Neural progenitor cell (in vitro differentiated cells): ENCODE measurements around the gene TNP2. TPM values are rescaled to one million over a fixed set of nuclear protein-coding genes. Genes with fewer than 3 reads are reported as not detected.
A peak's percentile ranks its signal among the peaks of the same experiment; 100 is the strongest.

Experiments used
- DNase-seq: peaks from one replicate; pipeline ENCODE4 v3.0.0-alpha.2; 2016; ENCODE audit warnings: low spot score
- H2AFZ ChIP-seq: fragments of 200-600 bp; sonication (generic); replicated peaks from 2 replicates; pipeline ENCODE4 v1.6.1; 2016; ENCODE audit warnings: antibody characterized with exemption
- H3F3A ChIP-seq: fragments of 200-600 bp; sonication (generic); 2 replicates; pipeline ENCODE4 v1.6.1; 2016; ENCODE audit warnings: antibody characterized with exemption, low read depth
- H3K27ac ChIP-seq: fragments of 200-600 bp; sonication (generic); 2 replicates; pipeline ENCODE4 v1.5.1; 2016; ENCODE audit warnings: mild to moderate bottlenecking
- H3K27me3 ChIP-seq: fragments of 200-600 bp; sonication (generic); 2 replicates; pipeline ENCODE4 v1.6.1; 2016; ENCODE audit warnings: mild to moderate bottlenecking, moderate library complexity
- H3K36me3 ChIP-seq: fragments of 200-600 bp; sonication (generic); 2 replicates; pipeline ENCODE4 v1.5.1; 2016
- H3K4me1 ChIP-seq: fragments of 200-600 bp; sonication (generic); 2 replicates; pipeline ENCODE4 v1.6.1; 2016; ENCODE audit warnings: mixed run types
- H3K4me2 ChIP-seq: fragments of 200-600 bp; sonication (generic); 2 replicates; pipeline ENCODE4 v1.6.1; 2016
- H3K4me3 ChIP-seq: fragments of 200-600 bp; sonication (generic); 2 replicates; pipeline ENCODE4 v1.5.1; 2016
- H3K79me2 ChIP-seq: fragments of 200-600 bp; sonication (generic); 2 replicates; pipeline ENCODE4 v1.6.1; 2016; ENCODE audit warnings: low read depth
- H3K9ac ChIP-seq: fragments of 200-600 bp; sonication (generic); 2 replicates; pipeline ENCODE4 v1.6.1; 2016
- H3K9me3 ChIP-seq: fragments of 200-600 bp; sonication (generic); 2 replicates; pipeline ENCODE4 v1.5.1; 2016; ENCODE audit warnings: low read depth
- H4K20me1 ChIP-seq: fragments of 200-600 bp; sonication (generic); 2 replicates; pipeline ENCODE4 v1.6.1; 2016; ENCODE audit warnings: low read depth
- H3K27ac Mint-ChIP-seq: 3 replicates; pipeline ENCODE4 v1.8.0; 2021; ENCODE audit warnings: mixed read lengths
- H3K27me3 Mint-ChIP-seq: 2 replicates; pipeline ENCODE4 v1.8.0; 2022; ENCODE audit warnings: low read depth, mild to moderate bottlenecking, inconsistent platforms, moderate library complexity, mixed read lengths; ENCODE audit not compliant: insufficient read depth
- H3K36me3 Mint-ChIP-seq: 3 replicates; pipeline ENCODE4 v1.8.0; 2021; ENCODE audit warnings: mixed read lengths
- H3K4me1 Mint-ChIP-seq: 3 replicates; pipeline ENCODE4 v1.8.0; 2021; ENCODE audit warnings: mixed read lengths
- H3K4me3 Mint-ChIP-seq: 3 replicates; pipeline ENCODE4 v1.8.0; 2021; ENCODE audit warnings: mild to moderate bottlenecking, moderate library complexity, mixed read lengths
- H3K9me3 Mint-ChIP-seq: 3 replicates; pipeline ENCODE4 v1.8.0; 2020; ENCODE audit warnings: mixed read lengths
- CTCF ChIP-seq: fragments of 200-600 bp; sonication (generic); IDR thresholded peaks from 2 replicates; pipeline ENCODE4 v1.5.1; 2017; ENCODE audit warnings: antibody characterized with exemption, mild to moderate bottlenecking
- EZH2 ChIP-seq: fragments of 200-600 bp; sonication (generic); IDR thresholded peaks from 2 replicates; pipeline ENCODE4 v1.6.1; 2017; ENCODE audit warnings: antibody characterized with exemption, mild to moderate bottlenecking, moderate library complexity
- EZH2phosphoT487 ChIP-seq: fragments of 200-600 bp; sonication (generic); IDR thresholded peaks from 2 replicates; pipeline ENCODE4 v1.6.1; 2017; ENCODE audit warnings: antibody characterized with exemption
- total RNA-seq: library from RNA; depleted of rRNA; stranded (reverse); fragments of >200 nt; gene quantifications from 2 replicates; pipeline ENCODE4 v1.2.3, GENCODE V29; 2015; ENCODE audit warnings: low replicate concordance

TNP2 gene
- total RNA-seq, 1 donor from 2014 or later, result not detected

GRCh38 chr16:11274964-11275363, 5.8 kb upstream of the TNP2 start:
- Mint-ChIP-seq H3K9me3 (no peaks in the 10 kb centered on the region), H3K27ac (peak overlapping the region; percentile 89), H3K27me3 (peaks cover 5% of the 10 kb centered on the region), H3K4me1 (peaks cover 22% of the 10 kb centered on the region), H3K36me3 (no peaks in the 10 kb centered on the region), H3K4me3 (no peak overlapping the region)
- H3K9me3 ChIP-seq, result no peaks in the 10 kb centered on the region
- H3F3A ChIP-seq, result no peaks in the 10 kb centered on the region
- no peak overlapping the region for H3K4me3 ChIP-seq
- H3K4me1 ChIP-seq, result no peaks in the 10 kb centered on the region
- DNase-seq, result no peak
- no peaks in the 10 kb centered on the region for H3K27me3 ChIP-seq
- TF ChIP-seq EZH2phosphoT487, result no peak
- TF ChIP-seq CTCF, result no peak
- no peak for TF ChIP-seq EZH2
- no peaks in the 10 kb centered on the region for H3K36me3 ChIP-seq
- no peaks in the 10 kb centered on the region for H3K79me2 ChIP-seq
- no peak overlapping the region for H2AFZ ChIP-seq
- no peak overlapping the region for H3K27ac ChIP-seq
- no peak overlapping the region for H3K4me2 ChIP-seq
- H3K9ac ChIP-seq, result no peak overlapping the region
- no peaks in the 10 kb centered on the region for H4K20me1 ChIP-seq

GRCh38 chr16:11273721-11274324, 4.7 kb upstream of the TNP2 start:
- Histone ChIP-seq H3F3A (no peaks in the 10 kb centered on the region), H3K9me3 (no peaks in the 10 kb centered on the region), H2AFZ (peak overlapping the region; percentile 33), H3K79me2 (no peaks in the 10 kb centered on the region), H4K20me1 (no peaks in the 10 kb centered on the region), H3K27me3 (no peaks in the 10 kb centered on the region), H3K4me1 (no peaks in the 10 kb centered on the region), H3K4me2 (no peak overlapping the region), H3K27ac (no peak overlapping the region), H3K9ac (no peak overlapping the region), H3K4me3 (no peak overlapping the region), H3K36me3 (no peaks in the 10 kb centered on the region)
- Mint-ChIP-seq H3K27ac (peak overlapping the region; percentile 97), H3K4me1 (peaks cover 22% of the 10 kb centered on the region), H3K9me3 (no peaks in the 10 kb centered on the region), H3K27me3 (peaks cover 7% of the 10 kb centered on the region), H3K4me3 (peak overlapping the region; percentile 38), H3K36me3 (no peaks in the 10 kb centered on the region)
- DNase-seq, result no peak
- no peak for TF ChIP-seq CTCF

GRCh38 chr16:11272921-11273720, 4.0 kb upstream of the TNP2 start, which contains the start of gene PRM3:
Gene PRM3, minus strand, starts transcription at chr16:11273629. Its CDS starts 34 bp downstream, at chr16:11273595.
- H3K27ac ChIP-seq, result no peak within 1 kb of the TSS
- H3K79me2 ChIP-seq, result no peaks in the 10 kb centered on the region
- TF ChIP-seq EZH2 (no peak), CTCF (no peak), EZH2phosphoT487 (no peak)
- no peaks in the 10 kb centered on the region for H3F3A ChIP-seq
- no peaks in the 10 kb centered on the region for H3K9me3 Mint-ChIP-seq
- H3K4me1 Mint-ChIP-seq, result peaks cover 22% of the 10 kb centered on the region
- H3K9me3 ChIP-seq, result no peaks in the 10 kb centered on the region
- no peak within 1 kb of the TSS for H3K9ac ChIP-seq
- no peak within 1 kb of the TSS for H3K4me2 ChIP-seq
- H3K4me3 Mint-ChIP-seq, result peak within 1 kb of the TSS; percentile 38
- peak within 1 kb of the TSS; percentile 33 for H2AFZ ChIP-seq
- DNase-seq, result no peak
- no peaks in the 10 kb centered on the region for H3K36me3 ChIP-seq
- H4K20me1 ChIP-seq, result no peaks in the 10 kb centered on the region
- H3K27me3 Mint-ChIP-seq, result peaks cover 7% of the 10 kb centered on the region
- no peaks in the 10 kb centered on the region for H3K27me3 ChIP-seq
- no peaks in the 10 kb centered on the region for H3K4me1 ChIP-seq
- H3K36me3 Mint-ChIP-seq, result no peaks in the 10 kb centered on the region
- H3K27ac Mint-ChIP-seq, result peak within 1 kb of the TSS; percentile 97
- H3K4me3 ChIP-seq, result no peak within 1 kb of the TSS
